ENCODE results near the gene FEZ2.

GRCh38 chr2:36615222-36615621 lies 17.3 kb upstream of the FEZ2 start:
- TF ChIP-seq CTCF (IDR thresholded peaks at IDR 0.05) (no peak), EP300 (IDR thresholded peaks at IDR 0.05) (no peak), POLR2A (IDR thresholded peaks at IDR 0.05) (no peak)

Measured in tibial nerve (tissue), 4 donors.